ENCODE results near the gene MPP3.

GRCh38 chr17:43817826-43818225 lies 15.1 kb downstream of the MPP3 start:
- TF ChIP-seq POLR2A (IDR thresholded peaks at IDR 0.05) (no peak), CTCF (IDR thresholded peaks at IDR 0.05) (no peak)

Data from testis (tissue), 2 donors.